ENCODE results near the gene CD96.
A peak's percentile ranks its signal among the peaks of the same experiment; 100 is the strongest.
"Not testable (repeated sequence)": the region's sequence is repeated elsewhere in the genome, so short reads cannot be mapped to it uniquely, and the experiment has no call there.

CD96 gene

DNA sequence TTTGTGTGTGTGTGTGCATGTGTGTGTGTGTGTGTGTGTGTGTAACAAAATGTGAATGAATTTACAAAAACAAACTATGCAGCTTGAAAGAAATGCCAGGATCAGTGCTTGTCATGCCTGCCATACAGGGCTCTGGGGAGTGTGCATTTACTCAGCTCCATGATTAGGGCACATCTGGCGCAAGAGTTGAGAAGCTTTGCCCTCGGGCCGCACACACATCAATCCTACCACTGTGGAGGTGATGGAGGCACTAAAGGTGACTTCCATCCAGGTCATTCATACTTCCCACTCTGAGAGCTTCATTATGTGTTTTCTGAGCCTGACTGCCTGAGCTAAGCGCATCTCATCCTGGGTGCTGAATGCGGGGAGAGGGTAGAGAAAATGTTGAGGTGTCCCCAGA is 125.2 kb downstream of the CD96 start:
- H3K36me3 ChIP-seq (ENCODE audit: control insufficient read depth, insufficient read depth, low read length): no peaks in the 10 kb centered on the region
- H3K4me1 ChIP-seq (ENCODE audit: control insufficient read depth, insufficient read depth, low read length): no peaks in the 10 kb centered on the region
- H3K27me3 ChIP-seq (ENCODE audit: control insufficient read depth, insufficient read depth, low read length, poor library complexity, severe bottlenecking): no peaks in the 10 kb centered on the region
- no peaks in the 10 kb centered on the region for H3K9me3 ChIP-seq (ENCODE audit: control insufficient read depth, low read length)
- no peak overlapping the region for H3K27ac ChIP-seq (ENCODE audit: insufficient read depth, low read depth, low read length, poor library complexity, severe bottlenecking)
- H3K4me3 ChIP-seq (ENCODE audit: insufficient read depth, low read depth, low read length): no peak overlapping the region
- 88 to 98% methylated on average over 5 of the region's 5 CpGs for WGBS, 2 experiments

DNA sequence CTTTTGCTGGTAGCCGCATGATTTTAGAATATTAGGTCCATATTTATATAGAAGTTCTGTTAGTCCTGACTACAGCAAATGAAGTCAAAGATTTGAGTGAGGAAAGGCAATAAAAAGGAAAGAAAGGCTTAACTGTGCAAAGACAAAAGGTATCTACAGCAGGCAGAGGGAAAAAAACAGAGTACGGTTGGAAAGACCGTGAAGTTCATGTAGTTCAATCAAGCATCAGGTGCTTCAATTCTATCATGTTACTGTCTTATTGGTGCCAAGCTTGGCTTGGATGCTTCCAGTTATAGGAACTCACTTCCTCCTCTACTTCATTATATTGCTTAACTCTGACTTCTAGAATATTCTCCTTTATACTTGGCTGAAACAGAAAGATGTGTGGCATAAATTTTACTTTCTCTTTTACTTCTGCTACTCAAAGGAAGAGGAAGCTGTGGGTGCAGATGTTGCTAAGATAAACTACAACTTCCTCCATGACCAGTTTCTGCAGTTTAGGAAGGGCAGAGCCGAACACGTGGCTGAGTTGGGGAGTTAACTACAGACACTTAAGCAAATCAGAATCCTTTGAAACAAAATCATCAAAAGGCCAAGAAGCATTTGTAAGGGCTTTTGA is 125.7 kb downstream of the CD96 start:
- Histone ChIP-seq H3K36me3 (ENCODE audit: control insufficient read depth, insufficient read depth, low read length) (no peaks in the 10 kb centered on the region), H3K27ac (ENCODE audit: insufficient read depth, low read depth, low read length, poor library complexity, severe bottlenecking) (no peak overlapping the region), H3K4me3 (ENCODE audit: insufficient read depth, low read depth, low read length) (no peak overlapping the region), H3K4me1 (ENCODE audit: control insufficient read depth, insufficient read depth, low read length) (no peaks in the 10 kb centered on the region), H3K27me3 (ENCODE audit: control insufficient read depth, insufficient read depth, low read length, poor library complexity, severe bottlenecking) (peaks cover 3% of the 10 kb centered on the region), H3K9me3 (ENCODE audit: control insufficient read depth, low read length) (no peaks in the 10 kb centered on the region)
- WGBS, 2 experiments: 84 to 90% methylated on average over 5 of the region's 5 CpGs

DNA sequence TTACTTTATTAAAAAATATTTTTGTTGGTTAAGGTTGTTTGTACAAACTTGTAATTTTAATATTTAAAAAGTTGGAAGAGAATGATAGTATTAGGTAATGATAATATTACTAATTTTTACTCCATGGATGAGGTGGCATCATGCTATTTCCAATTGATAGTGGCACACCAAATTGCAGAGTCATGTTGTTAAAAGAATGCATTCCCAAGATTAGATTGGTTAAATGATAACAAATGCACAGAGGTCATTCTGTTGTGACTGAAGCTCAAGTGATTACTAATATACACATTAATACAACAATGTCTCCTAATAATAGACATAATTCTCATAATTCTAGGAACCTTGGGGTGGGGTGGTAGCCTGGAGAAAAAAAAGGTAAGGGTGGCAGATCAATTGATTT is 126.3 kb downstream of the CD96 start:
- peaks cover 9% of the 10 kb centered on the region for H3K27me3 ChIP-seq (ENCODE audit: control insufficient read depth, insufficient read depth, low read length, poor library complexity, severe bottlenecking)
- no peaks in the 10 kb centered on the region for H3K9me3 ChIP-seq (ENCODE audit: control insufficient read depth, low read length)
- no peaks in the 10 kb centered on the region for H3K36me3 ChIP-seq (ENCODE audit: control insufficient read depth, insufficient read depth, low read length)
- no peak overlapping the region for H3K4me3 ChIP-seq (ENCODE audit: insufficient read depth, low read depth, low read length)
- H3K27ac ChIP-seq (ENCODE audit: insufficient read depth, low read depth, low read length, poor library complexity, severe bottlenecking): no peak overlapping the region
- H3K4me1 ChIP-seq (ENCODE audit: control insufficient read depth, insufficient read depth, low read length): no peaks in the 10 kb centered on the region

DNA sequence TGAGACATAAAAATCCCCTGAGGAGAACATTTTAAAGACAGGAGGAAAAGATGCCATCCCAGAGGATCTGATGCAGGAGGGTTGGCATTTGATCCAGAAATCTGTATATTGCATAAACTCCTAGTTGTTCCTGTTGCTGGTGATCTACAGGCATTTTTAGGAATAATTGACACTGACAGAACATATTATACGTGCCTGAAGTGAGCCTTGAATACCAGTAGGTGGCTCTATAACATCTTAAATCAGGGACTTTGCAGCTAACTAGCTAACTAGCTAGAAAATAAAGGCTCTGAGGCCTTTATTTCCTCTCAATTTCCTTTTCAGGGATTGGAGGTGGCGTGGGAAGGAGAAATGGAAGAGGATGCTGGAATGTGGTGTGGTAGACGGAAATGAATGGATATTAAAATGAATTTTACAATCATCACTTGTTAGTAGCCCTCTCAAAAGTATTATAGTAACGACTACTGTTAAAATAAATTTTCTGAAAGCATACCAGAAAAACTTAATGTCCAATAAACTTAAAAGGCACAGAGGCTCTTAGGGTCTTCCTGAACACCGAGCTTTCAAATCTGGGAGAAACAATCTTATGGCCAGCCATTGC is 127.0 kb downstream of the CD96 start:
- H3K27ac ChIP-seq (ENCODE audit: insufficient read depth, low read depth, low read length, poor library complexity, severe bottlenecking): no peak overlapping the region
- no peaks in the 10 kb centered on the region for H3K36me3 ChIP-seq (ENCODE audit: control insufficient read depth, insufficient read depth, low read length)
- 56 to 57% methylated on average over 3 to 5 of the region's 5 CpGs for WGBS, 2 experiments
- H3K4me3 ChIP-seq (ENCODE audit: insufficient read depth, low read depth, low read length): no peak overlapping the region
- H3K4me1 ChIP-seq (ENCODE audit: control insufficient read depth, insufficient read depth, low read length): no peaks in the 10 kb centered on the region
- no peaks in the 10 kb centered on the region for H3K9me3 ChIP-seq (ENCODE audit: control insufficient read depth, low read length)
- peaks cover 16% of the 10 kb centered on the region for H3K27me3 ChIP-seq (ENCODE audit: control insufficient read depth, insufficient read depth, low read length, poor library complexity, severe bottlenecking)

DNA sequence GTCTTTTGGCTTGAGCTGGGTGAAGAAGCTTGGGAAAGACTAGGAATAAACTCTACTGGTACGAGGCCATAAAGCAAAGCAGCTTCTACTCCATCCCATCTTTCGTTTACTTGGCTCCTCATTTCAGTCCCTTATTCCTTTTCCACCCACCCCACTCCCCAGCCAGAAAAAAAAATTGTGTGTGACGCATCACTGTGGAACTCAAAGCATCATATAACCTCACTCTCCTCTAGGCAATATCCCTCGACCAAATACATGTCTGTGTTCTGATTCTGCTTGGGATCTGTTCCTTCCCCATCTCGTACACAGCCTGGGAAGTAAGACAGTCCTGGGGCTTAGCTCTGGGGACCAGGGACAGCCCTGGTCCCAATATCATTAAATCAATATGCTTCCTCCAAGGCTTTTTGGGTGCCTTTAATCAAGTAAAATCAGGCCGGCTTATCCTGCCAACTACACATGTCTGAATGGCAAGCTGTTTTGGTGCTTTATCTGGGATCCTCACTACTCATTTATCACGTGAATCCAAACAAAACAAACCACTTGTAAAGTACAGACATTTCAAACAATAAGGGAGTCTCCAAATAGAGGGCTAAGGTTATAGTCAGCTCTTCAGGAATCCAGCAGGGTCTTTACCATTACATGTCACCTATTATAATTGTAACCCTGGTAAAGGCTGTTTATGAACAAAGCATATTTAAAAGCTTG is 128.1 kb downstream of the CD96 start:
- Histone ChIP-seq H3K36me3 (ENCODE audit: control insufficient read depth, insufficient read depth, low read length) (no peaks in the 10 kb centered on the region), H3K9me3 (ENCODE audit: control insufficient read depth, low read length) (no peaks in the 10 kb centered on the region), H3K27ac (ENCODE audit: insufficient read depth, low read depth, low read length, poor library complexity, severe bottlenecking) (no peak overlapping the region), H3K4me1 (ENCODE audit: control insufficient read depth, insufficient read depth, low read length) (no peaks in the 10 kb centered on the region), H3K27me3 (ENCODE audit: control insufficient read depth, insufficient read depth, low read length, poor library complexity, severe bottlenecking) (peaks cover 17% of the 10 kb centered on the region), H3K4me3 (ENCODE audit: insufficient read depth, low read depth, low read length) (no peak overlapping the region)
- 76 to 82% methylated on average over 7 of the region's 7 CpGs for WGBS, 2 experiments

DNA sequence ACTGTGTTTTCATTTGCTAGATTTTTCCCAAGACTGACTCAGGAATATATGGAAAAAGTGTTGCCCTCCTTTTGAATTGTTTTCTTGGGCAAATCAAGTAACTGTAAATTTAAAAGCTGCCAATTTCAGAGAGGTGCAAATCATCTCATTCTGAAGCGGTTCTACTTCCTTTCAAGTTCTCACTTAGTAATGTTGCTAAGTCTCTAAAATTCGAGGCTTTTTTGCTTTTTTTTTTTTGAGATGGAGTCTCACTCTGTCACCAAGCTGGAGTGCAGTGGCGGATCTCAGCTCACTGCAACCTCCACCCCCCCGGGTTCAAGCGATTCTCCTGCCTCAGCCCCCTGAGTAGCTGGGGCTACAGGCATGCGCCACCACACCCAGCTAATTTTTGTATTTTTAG is 130.5 kb downstream of the CD96 start:
- not testable (repeated sequence) for H3K4me3 ChIP-seq (ENCODE audit: insufficient read depth, low read depth, low read length); H3K36me3 ChIP-seq (ENCODE audit: control insufficient read depth, insufficient read depth, low read length); H3K9me3 ChIP-seq (ENCODE audit: control insufficient read depth, low read length); H3K4me1 ChIP-seq (ENCODE audit: control insufficient read depth, insufficient read depth, low read length); H3K27ac ChIP-seq (ENCODE audit: insufficient read depth, low read depth, low read length, poor library complexity, severe bottlenecking)
- peaks cover 17% of the 10 kb centered on the region for H3K27me3 ChIP-seq (ENCODE audit: control insufficient read depth, insufficient read depth, low read length, poor library complexity, severe bottlenecking)
- WGBS, 2 experiments: 83 to 85% methylated on average over 6 of the region's 6 CpGs

DNA sequence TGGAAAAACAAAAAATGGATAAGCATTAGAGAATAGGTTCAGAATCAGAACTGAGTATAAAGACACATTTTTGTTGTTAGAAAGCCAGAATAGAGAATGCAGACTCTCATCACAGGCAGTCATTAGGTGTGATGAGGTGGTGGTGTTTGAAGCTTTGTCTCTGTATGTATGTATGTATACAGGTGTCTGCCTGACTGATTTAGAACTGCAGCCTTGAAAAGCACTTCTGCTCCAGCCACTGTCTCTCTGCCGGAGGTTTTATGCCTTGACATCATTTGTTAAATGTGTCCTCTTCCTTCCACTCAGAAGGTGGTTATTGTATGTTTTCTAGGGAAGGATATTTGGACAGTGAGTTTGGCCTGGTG is 133.8 kb downstream of the CD96 start:
- Histone ChIP-seq H3K36me3 (ENCODE audit: control insufficient read depth, insufficient read depth, low read length) (no peaks in the 10 kb centered on the region), H3K4me3 (ENCODE audit: insufficient read depth, low read depth, low read length) (peak overlapping the region; percentile 2), H3K4me1 (ENCODE audit: control insufficient read depth, insufficient read depth, low read length) (peaks cover 5% of the 10 kb centered on the region), H3K27me3 (ENCODE audit: control insufficient read depth, insufficient read depth, low read length, poor library complexity, severe bottlenecking) (peaks cover 17% of the 10 kb centered on the region), H3K27ac (ENCODE audit: insufficient read depth, low read depth, low read length, poor library complexity, severe bottlenecking) (no peak overlapping the region), H3K9me3 (ENCODE audit: control insufficient read depth, low read length) (no peaks in the 10 kb centered on the region)
- 82 to 91% methylated on average over 1 of the region's 1 CpG for WGBS, 2 experiments

DNA sequence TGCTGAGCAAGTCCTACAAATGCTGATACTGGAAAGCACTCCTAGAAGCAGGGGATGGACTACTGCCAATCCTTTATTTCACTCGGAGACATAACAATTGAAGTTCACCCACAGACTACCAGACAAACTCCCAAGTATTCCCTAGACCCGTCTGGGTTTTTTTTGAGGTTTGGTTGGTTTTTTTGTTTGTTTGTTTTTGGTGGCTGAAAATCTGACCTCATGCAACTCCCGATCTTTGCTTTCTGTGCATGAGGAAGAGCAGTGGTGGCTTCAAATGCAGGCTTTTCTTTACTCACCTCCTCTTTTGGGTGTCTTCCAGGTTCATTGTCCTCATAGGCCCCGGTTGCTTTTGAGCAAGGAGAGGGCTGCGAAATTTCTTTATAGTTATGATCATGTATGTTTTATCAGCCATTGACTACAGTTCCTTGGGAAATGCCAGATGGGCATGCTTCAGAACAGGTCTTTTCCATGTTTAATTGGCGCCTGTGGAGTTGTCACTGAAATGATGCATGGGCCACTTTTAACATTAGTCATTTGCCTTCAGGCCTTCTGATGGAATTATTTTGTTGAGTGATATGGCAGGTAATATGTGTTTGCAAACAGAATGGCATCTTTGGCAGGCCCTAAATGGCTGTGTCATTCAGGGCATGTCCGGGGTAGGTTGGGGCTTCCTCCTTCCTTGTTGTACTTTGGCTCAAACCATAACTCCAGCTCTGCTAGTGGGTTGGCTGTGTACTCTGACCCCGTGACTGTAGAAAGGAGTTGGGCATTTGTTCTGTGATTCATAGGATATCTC is 134.4 kb downstream of the CD96 start:
- no peaks in the 10 kb centered on the region for H3K36me3 ChIP-seq (ENCODE audit: control insufficient read depth, insufficient read depth, low read length)
- peaks cover 17% of the 10 kb centered on the region for H3K27me3 ChIP-seq (ENCODE audit: control insufficient read depth, insufficient read depth, low read length, poor library complexity, severe bottlenecking)
- H3K4me1 ChIP-seq (ENCODE audit: control insufficient read depth, insufficient read depth, low read length): peaks cover 5% of the 10 kb centered on the region
- peak overlapping the region; percentile 2 for H3K4me3 ChIP-seq (ENCODE audit: insufficient read depth, low read depth, low read length)
- no peak overlapping the region for H3K27ac ChIP-seq (ENCODE audit: insufficient read depth, low read depth, low read length, poor library complexity, severe bottlenecking)
- H3K9me3 ChIP-seq (ENCODE audit: control insufficient read depth, low read length): no peaks in the 10 kb centered on the region
- 86% methylated on average over 7 to 8 of the region's 8 CpGs for WGBS, 2 experiments

DNA sequence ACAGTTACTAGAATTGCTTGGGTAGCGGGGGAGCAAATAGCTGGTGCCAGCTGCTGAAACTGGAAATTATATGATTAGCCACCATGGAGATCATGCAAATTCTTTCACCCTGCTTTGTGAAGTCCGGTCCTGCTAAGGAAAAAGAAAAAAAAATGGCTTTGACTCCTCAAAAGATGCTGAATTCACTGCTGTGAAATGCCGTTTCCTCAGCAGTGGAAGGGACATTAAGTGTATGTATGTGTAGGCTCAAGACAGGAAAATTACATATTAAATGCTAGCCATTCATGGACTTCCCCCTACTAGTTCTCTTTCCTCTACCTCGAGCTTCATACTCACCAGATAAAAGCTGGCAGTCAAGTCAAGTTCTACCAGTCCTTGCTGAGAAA is 135.0 kb downstream of the CD96 start:
- Histone ChIP-seq H3K27ac (ENCODE audit: insufficient read depth, low read depth, low read length, poor library complexity, severe bottlenecking) (no peak overlapping the region), H3K4me3 (ENCODE audit: insufficient read depth, low read depth, low read length) (no peak overlapping the region), H3K36me3 (ENCODE audit: control insufficient read depth, insufficient read depth, low read length) (no peaks in the 10 kb centered on the region)

More for the DNA sequence above, 135.0 kb downstream of the CD96 start:
- peaks cover 17% of the 10 kb centered on the region for H3K27me3 ChIP-seq (ENCODE audit: control insufficient read depth, insufficient read depth, low read length, poor library complexity, severe bottlenecking)
- H3K9me3 ChIP-seq (ENCODE audit: control insufficient read depth, low read length): no peaks in the 10 kb centered on the region
- 92 to 93% methylated on average over 4 of the region's 4 CpGs for WGBS, 2 experiments
- peaks cover 5% of the 10 kb centered on the region for H3K4me1 ChIP-seq (ENCODE audit: control insufficient read depth, insufficient read depth, low read length)

All from ectodermal cell (in vitro differentiated cells).